Endodermal cell (in vitro differentiated cells): ENCODE results near the gene PRADC1. TPM values are rescaled to one million over a fixed set of nuclear protein-coding genes. Genes with fewer than 3 reads are reported as not detected.

Source experiments
- DNase-seq: peaks from one replicate; pipeline ENCODE4 v3.0.0-alpha.2; 2017
- H3K27ac ChIP-seq: 2 replicates; pipeline ENCODE4 v1.5.1; 2013; ENCODE audit warnings: mild to moderate bottlenecking, low read depth, low read length, moderate library complexity
- H3K27me3 ChIP-seq: 2 replicates; pipeline ENCODE4 v1.6.1; 2013; ENCODE audit warnings: mild to moderate bottlenecking, low read length, moderate library complexity; ENCODE audit not compliant: insufficient read depth, control insufficient read depth, poor library complexity, severe bottlenecking
- H3K36me3 ChIP-seq: 2 replicates; pipeline ENCODE4 v1.7.0; 2013; ENCODE audit warnings: mild to moderate bottlenecking, low read length, moderate library complexity; ENCODE audit not compliant: control insufficient read depth, insufficient read depth
- H3K4me1 ChIP-seq: one replicate; pipeline ENCODE4 v1.7.0; 2013; ENCODE audit warnings: low read length; ENCODE audit not compliant: control insufficient read depth, insufficient read depth
- H3K4me3 ChIP-seq: 2 replicates; pipeline ENCODE4 v1.5.1; 2013; ENCODE audit warnings: mild to moderate bottlenecking, low read length, moderate library complexity
- H3K9ac ChIP-seq: 2 replicates; pipeline ENCODE4 v1.6.1; 2013; ENCODE audit warnings: mild to moderate bottlenecking, low read length, moderate library complexity; ENCODE audit not compliant: poor library complexity, severe bottlenecking; ENCODE audit errors: extremely low read depth
- H3K9me3 ChIP-seq: 2 replicates; pipeline ENCODE4 v1.6.1; 2013; ENCODE audit warnings: mild to moderate bottlenecking, low read length, moderate library complexity; ENCODE audit not compliant: control insufficient read depth
- H3K27ac Mint-ChIP-seq: 2 replicates; pipeline ENCODE4 v1.8.0; 2020; ENCODE audit warnings: mixed read lengths
- H3K27me3 Mint-ChIP-seq: 2 replicates; pipeline ENCODE4 v1.8.0; 2021; ENCODE audit warnings: mild to moderate bottlenecking, mixed read lengths; ENCODE audit not compliant: insufficient read depth
- H3K36me3 Mint-ChIP-seq: 2 replicates; pipeline ENCODE4 v1.8.0; 2020; ENCODE audit warnings: low read depth, mixed read lengths
- H3K4me1 Mint-ChIP-seq: 2 replicates; pipeline ENCODE4 v1.8.0; 2020; ENCODE audit warnings: mixed read lengths
- H3K4me3 Mint-ChIP-seq: 2 replicates; pipeline ENCODE4 v1.8.0; 2020; ENCODE audit warnings: mild to moderate bottlenecking, moderate library complexity, mixed read lengths
- H3K9me3 Mint-ChIP-seq: 2 replicates; pipeline ENCODE4 v1.8.0; 2020; ENCODE audit warnings: mild to moderate bottlenecking, mixed read lengths
- WGBS, 2 experiments: methylation state at CpG; one replicate each; pipeline versions ENCODE4 v1.1.5 to v1.1.7; 2013; ENCODE audit warnings: missing lambda C conversion rate in 2 of 2, mixed read lengths in 1 of 2; ENCODE audit not compliant: insufficient coverage in 1 of 2, insufficient read length in 1 of 2; 5-methylcytosine and 5-hydroxymethylcytosine counted together
- total RNA-seq, 2 donors: library from RNA; stranded (reverse); fragmentation: NEBNext Ultra II Directional in 1 of 2; extraction: Animal tissue kit (Norgen Biotek cat#: 25700) in 1 of 2; gene quantifications; 2 replicates in 1 of 2; 3 replicates in 1 of 2; pipeline ENCODE4 v1.2.1, GENCODE V29; 2021
- TF ChIP-seq, protein P1 (sequence below): fragments of 200-600 bp; sonication (generic); conservative IDR thresholded peaks from 2 replicates; pipeline ENCODE4 v1.5.0; 2021; ENCODE audit warnings: antibody characterized with exemption, mild to moderate bottlenecking

Gene PRADC1
- total RNA-seq, 2 donors from 2014 or later: 8.8 to 10.2 TPM

DNA sequence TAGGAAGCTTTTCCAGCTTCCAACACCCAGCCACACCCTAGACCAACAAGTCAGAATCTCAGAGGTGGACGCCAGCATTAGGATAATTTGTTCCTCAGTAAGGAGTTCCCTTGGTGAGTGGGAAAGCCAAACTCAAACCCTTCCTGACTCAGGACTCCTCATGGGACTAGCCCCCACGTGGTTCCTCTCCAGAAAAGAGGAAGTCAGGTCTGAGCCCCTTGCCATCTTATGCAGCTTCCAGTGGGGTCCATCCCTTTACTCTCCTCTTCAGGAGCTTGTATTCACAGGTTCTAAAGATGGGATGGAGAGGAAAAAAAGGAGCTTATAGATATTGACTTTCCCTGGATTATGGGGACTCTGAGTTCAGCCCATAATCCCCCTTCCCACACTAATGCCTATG is 45.5 kb downstream of the PRADC1 start:
- Mint-ChIP-seq H3K36me3 (no peaks in the 10 kb centered on the region), H3K9me3 (peaks cover 4% of the 10 kb centered on the region), H3K27ac (no peak overlapping the region), H3K4me3 (no peak overlapping the region), H3K27me3 (peaks cover 57% of the 10 kb centered on the region), H3K4me1 (peaks cover 7% of the 10 kb centered on the region)
- no peak overlapping the region for H3K9ac ChIP-seq
- H3K9me3 ChIP-seq: no peaks in the 10 kb centered on the region
- DNase-seq: no peak
- no peaks in the 10 kb centered on the region for H3K4me1 ChIP-seq
- 81% methylated on average over 2 of the region's 2 CpGs; no CpG with 5 or more reads in 1 of the 2 experiments for WGBS, 2 experiments
- H3K27ac ChIP-seq: no peak overlapping the region
- no peaks in the 10 kb centered on the region for H3K36me3 ChIP-seq
- H3K27me3 ChIP-seq: peaks cover 33% of the 10 kb centered on the region
- H3K4me3 ChIP-seq: no peak overlapping the region
- TF ChIP-seq, protein P1, sequence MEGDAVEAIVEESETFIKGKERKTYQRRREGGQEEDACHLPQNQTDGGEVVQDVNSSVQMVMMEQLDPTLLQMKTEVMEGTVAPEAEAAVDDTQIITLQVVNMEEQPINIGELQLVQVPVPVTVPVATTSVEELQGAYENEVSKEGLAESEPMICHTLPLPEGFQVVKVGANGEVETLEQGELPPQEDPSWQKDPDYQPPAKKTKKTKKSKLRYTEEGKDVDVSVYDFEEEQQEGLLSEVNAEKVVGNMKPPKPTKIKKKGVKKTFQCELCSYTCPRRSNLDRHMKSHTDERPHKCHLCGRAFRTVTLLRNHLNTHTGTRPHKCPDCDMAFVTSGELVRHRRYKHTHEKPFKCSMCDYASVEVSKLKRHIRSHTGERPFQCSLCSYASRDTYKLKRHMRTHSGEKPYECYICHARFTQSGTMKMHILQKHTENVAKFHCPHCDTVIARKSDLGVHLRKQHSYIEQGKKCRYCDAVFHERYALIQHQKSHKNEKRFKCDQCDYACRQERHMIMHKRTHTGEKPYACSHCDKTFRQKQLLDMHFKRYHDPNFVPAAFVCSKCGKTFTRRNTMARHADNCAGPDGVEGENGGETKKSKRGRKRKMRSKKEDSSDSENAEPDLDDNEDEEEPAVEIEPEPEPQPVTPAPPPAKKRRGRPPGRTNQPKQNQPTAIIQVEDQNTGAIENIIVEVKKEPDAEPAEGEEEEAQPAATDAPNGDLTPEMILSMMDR: no peak

DNA sequence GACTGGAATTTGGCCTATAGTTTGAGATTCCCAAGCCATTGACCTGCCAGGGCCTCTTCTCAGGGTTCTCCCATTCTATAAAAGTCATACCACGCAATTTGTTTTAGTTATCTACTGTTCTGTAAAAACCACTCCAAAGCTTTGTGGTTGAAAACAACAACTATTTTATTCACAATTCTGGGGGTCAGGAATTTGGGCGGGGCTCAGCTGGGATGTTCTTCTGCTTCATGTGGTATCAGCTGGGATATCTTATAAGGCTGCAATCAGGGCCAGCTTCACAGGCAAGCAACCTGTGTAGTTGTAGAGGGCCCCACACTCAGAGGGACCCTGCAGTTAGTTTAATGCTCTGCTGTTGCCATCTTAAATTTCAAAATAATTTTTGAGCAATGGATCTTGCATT is 47.1 kb downstream of the PRADC1 start:
- no peaks in the 10 kb centered on the region for H3K9me3 ChIP-seq
- TF ChIP-seq, protein P1: no peak
- H3K4me3 ChIP-seq: no peak overlapping the region
- no peaks in the 10 kb centered on the region for H3K4me1 ChIP-seq
- no peaks in the 10 kb centered on the region for H3K36me3 ChIP-seq
- Mint-ChIP-seq H3K4me3 (no peak overlapping the region), H3K27ac (no peak overlapping the region), H3K27me3 (peaks cover 69% of the 10 kb centered on the region), H3K4me1 (no peaks in the 10 kb centered on the region), H3K9me3 (peaks cover 4% of the 10 kb centered on the region), H3K36me3 (no peaks in the 10 kb centered on the region)
- 76% methylated on average over 2 of the region's 2 CpGs; no CpG with 5 or more reads in 1 of the 2 experiments for WGBS, 2 experiments
- H3K9ac ChIP-seq: no peak overlapping the region
- no peak overlapping the region for H3K27ac ChIP-seq
- H3K27me3 ChIP-seq: peaks cover 33% of the 10 kb centered on the region
- DNase-seq: no peak

Other genes starting within 250 kb of the PRADC1 start
- gene SFXN5, start 161.5 kb downstream of the PRADC1 start, total RNA-seq: 10 to 100 TPM; 30.7 to 32.8 TPM
- gene RAB11FIP5, start 120.3 kb downstream of the PRADC1 start, total RNA-seq: 10 to 100 TPM; 12.1 to 17.3 TPM
- not detected for gene NOTO, start 30.7 kb downstream of the PRADC1 start, total RNA-seq
- 10 to 100 TPM; 34.9 to 35.4 TPM for gene SMYD5, start 19.0 kb downstream of the PRADC1 start, total RNA-seq
- gene CCT7, start 1.1 kb upstream of the PRADC1 start, total RNA-seq: 100 to 1,000 TPM; 347 to 391 TPM
- gene FBXO41, start 51.2 kb upstream of the PRADC1 start, total RNA-seq: 10 to 100 TPM in 1 of 2 donors, 1 to 10 TPM in 1; 9.0 to 11.2 TPM
- gene EGR4, start 60.3 kb upstream of the PRADC1 start, total RNA-seq: under 1 TPM in 1 of 2 donors, not detected in 1; 0.15 TPM
- gene ALMS1, start 152.6 kb upstream of the PRADC1 start, total RNA-seq: 10 to 100 TPM; 52.4 to 56.1 TPM